Body of pancreas (tissue), 4 donors: ENCODE results near the gene KMT2D.

Experiments
- CTCF ChIP-seq, 7 experiments: fragments of 450-650 bp in 4 of 7; fragments of 200-600 bp in 3 of 7; sonication (generic) in 3 of 7; IDR thresholded peaks; one replicate each; pipeline ENCODE4 v1.5.1; 2016 to 2019; ENCODE audit warnings: antibody characterized with exemption in 7 of 7
- POLR2A ChIP-seq, 3 donors: fragments of 450-650 bp; IDR thresholded peaks; one replicate each; pipeline ENCODE4 v1.6.1; 2016; ENCODE audit warnings: antibody characterized with exemption in 3 of 3, mild to moderate bottlenecking in 2 of 3

GRCh38 chr12:49066120-49066519, 5.5 kb upstream of the KMT2D start:
- TF ChIP-seq POLR2A (IDR thresholded peaks at IDR 0.05) (no peak), CTCF (IDR thresholded peaks at IDR 0.05) (no peak)
